Neutrophil (primary cell): ENCODE results near the gene RER1.

Experiments used
- H3K27ac ChIP-seq: fragments of 200-600 bp; sonication (generic); 2 replicates; pipeline ENCODE4 v1.5.1; 2016; ENCODE audit warnings: mild to moderate bottlenecking, moderate library complexity
- H3K27me3 ChIP-seq: fragments of 200-600 bp; sonication (generic); 2 replicates; pipeline ENCODE4 v1.6.0; 2016; ENCODE audit warnings: mild to moderate bottlenecking
- H3K36me3 ChIP-seq: fragments of 200-600 bp; sonication (generic); 2 replicates; pipeline ENCODE4 v1.5.1; 2017
- H3K4me1 ChIP-seq, 2 experiments: fragments of 200-600 bp in 1 of 2; sonication (generic) in 1 of 2; 1 replicate in 1 of 2; 2 replicates in 1 of 2; pipeline versions ENCODE4 v1.5.1 to v1.6.1; 2013 to 2016; ENCODE audit warnings: low read depth in 1 of 2, low read length in 1 of 2, mild to moderate bottlenecking in 1 of 2, moderate library complexity in 1 of 2; ENCODE audit not compliant: control insufficient read depth in 1 of 2, insufficient read depth in 1 of 2
- H3K4me3 ChIP-seq, 2 experiments: fragments of 200-600 bp in 1 of 2; sonication (generic) in 1 of 2; 1 replicate in 1 of 2; 2 replicates in 1 of 2; pipeline ENCODE4 v1.5.1; 2013 to 2016; ENCODE audit warnings: low read depth in 1 of 2, low read length in 1 of 2, mild to moderate bottlenecking in 1 of 2, moderate library complexity in 1 of 2
- H3K9me3 ChIP-seq: fragments of 200-600 bp; sonication (generic); 2 replicates; pipeline ENCODE4 v1.5.1; 2016
- CTCF ChIP-seq: fragments of 200-600 bp; sonication (generic); IDR thresholded peaks from 2 replicates; pipeline ENCODE4 v1.5.1; 2016; ENCODE audit warnings: antibody characterized with exemption

Gene RER1

GRCh38 chr1:2451741-2452140 is 60.1 kb downstream of the RER1 start:
- H3K9me3 ChIP-seq, result no peaks in the 10 kb centered on the region
- TF ChIP-seq CTCF, result no peak
- peaks cover 14% of the 10 kb centered on the region for H3K27me3 ChIP-seq
- no peaks in the 10 kb centered on the region for H3K4me1 ChIP-seq
- H3K27ac ChIP-seq, result no peak overlapping the region
- no peaks in the 10 kb centered on the region for H3K36me3 ChIP-seq
- no peak overlapping the region for H3K4me3 ChIP-seq

GRCh38 chr1:2452201-2452931 is 60.7 kb downstream of the RER1 start:
- peaks cover 9% of the 10 kb centered on the region for H3K27me3 ChIP-seq
- TF ChIP-seq CTCF, result no peak
- H3K27ac ChIP-seq, result no peak overlapping the region
- no peak overlapping the region for H3K4me3 ChIP-seq
- no peaks in the 10 kb centered on the region for H3K36me3 ChIP-seq
- H3K9me3 ChIP-seq, result no peaks in the 10 kb centered on the region
- H3K4me1 ChIP-seq, result no peaks in the 10 kb centered on the region

- H3K4me1 ChIP-seq, result no peaks in the 10 kb centered on the region
- H3K9me3 ChIP-seq, result no peaks in the 10 kb centered on the region
- H3K4me3 ChIP-seq, result no peak overlapping the region
- H3K27me3 ChIP-seq, result peaks cover 9% of the 10 kb centered on the region
- no peak overlapping the region for H3K27ac ChIP-seq
- no peak for TF ChIP-seq CTCF
- no peaks in the 10 kb centered on the region for H3K36me3 ChIP-seq
Observed at GRCh38 chr1:2452932-2453315, 61.3 kb downstream of the RER1 start.

GRCh38 chr1:2454227-2454626 is 62.6 kb downstream of the RER1 start:
- no peaks in the 10 kb centered on the region for H3K4me1 ChIP-seq
- H3K4me3 ChIP-seq, result no peak overlapping the region
- H3K27ac ChIP-seq, result no peak overlapping the region
- peaks cover 9% of the 10 kb centered on the region for H3K27me3 ChIP-seq
- H3K9me3 ChIP-seq, result no peaks in the 10 kb centered on the region
- TF ChIP-seq CTCF, result no peak
- no peaks in the 10 kb centered on the region for H3K36me3 ChIP-seq
